ENCODE data around the gene CR1L. TPM values are rescaled to one million over a fixed set of nuclear protein-coding genes. Genes with fewer than 3 reads are reported as not detected.

Gene CR1L
- total and polyA plus RNA-seq, 2 experiments from 2014 or later, result 5.8 to 21.4 TPM

DNA sequence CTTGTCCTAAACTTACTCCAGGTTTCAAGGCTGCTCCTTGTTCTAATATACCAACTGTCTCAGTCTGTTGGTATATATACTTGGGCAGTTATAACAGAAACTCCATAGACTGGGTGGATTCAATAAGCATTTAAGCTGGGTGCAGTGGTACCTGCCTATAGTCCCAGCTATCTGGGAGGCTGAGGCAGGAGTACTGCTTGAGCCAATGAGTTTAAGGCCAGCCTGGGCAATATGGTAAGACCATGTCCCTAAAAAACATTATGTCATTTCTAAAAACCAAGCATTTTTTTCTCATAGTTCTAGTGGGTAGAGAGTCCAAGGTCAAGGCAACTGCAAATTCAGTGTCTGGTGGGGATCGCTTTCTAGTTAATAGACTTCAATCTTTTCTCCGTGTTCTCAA lies 17.4 kb upstream of the CR1L start:
- H3K4me1 Mint-ChIP-seq, result peaks cover 22% of the 10 kb centered on the region
- no peaks in the 10 kb centered on the region for H3K27me3 ChIP-seq (ENCODE audit: insufficient read depth)
- no peak overlapping the region for H3K4me3 Mint-ChIP-seq
- H3K4me2 ChIP-seq, result no peak overlapping the region
- no peaks in the 10 kb centered on the region for H3F3A ChIP-seq (replicated peaks; ENCODE audit: low read depth)
- TF ChIP-seq, protein P1, sequence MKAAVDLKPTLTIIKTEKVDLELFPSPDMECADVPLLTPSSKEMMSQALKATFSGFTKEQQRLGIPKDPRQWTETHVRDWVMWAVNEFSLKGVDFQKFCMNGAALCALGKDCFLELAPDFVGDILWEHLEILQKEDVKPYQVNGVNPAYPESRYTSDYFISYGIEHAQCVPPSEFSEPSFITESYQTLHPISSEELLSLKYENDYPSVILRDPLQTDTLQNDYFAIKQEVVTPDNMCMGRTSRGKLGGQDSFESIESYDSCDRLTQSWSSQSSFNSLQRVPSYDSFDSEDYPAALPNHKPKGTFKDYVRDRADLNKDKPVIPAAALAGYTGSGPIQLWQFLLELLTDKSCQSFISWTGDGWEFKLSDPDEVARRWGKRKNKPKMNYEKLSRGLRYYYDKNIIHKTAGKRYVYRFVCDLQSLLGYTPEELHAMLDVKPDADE (IDR thresholded peaks at IDR 0.05), result no peak
- TF ChIP-seq, protein P2, sequence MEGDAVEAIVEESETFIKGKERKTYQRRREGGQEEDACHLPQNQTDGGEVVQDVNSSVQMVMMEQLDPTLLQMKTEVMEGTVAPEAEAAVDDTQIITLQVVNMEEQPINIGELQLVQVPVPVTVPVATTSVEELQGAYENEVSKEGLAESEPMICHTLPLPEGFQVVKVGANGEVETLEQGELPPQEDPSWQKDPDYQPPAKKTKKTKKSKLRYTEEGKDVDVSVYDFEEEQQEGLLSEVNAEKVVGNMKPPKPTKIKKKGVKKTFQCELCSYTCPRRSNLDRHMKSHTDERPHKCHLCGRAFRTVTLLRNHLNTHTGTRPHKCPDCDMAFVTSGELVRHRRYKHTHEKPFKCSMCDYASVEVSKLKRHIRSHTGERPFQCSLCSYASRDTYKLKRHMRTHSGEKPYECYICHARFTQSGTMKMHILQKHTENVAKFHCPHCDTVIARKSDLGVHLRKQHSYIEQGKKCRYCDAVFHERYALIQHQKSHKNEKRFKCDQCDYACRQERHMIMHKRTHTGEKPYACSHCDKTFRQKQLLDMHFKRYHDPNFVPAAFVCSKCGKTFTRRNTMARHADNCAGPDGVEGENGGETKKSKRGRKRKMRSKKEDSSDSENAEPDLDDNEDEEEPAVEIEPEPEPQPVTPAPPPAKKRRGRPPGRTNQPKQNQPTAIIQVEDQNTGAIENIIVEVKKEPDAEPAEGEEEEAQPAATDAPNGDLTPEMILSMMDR (conservative IDR thresholded peaks at IDR 0.05; ENCODE audit: low read depth in 2 of 2), result no peak
- TF ChIP-seq CREB1 (CRISPR knock-in tag; IDR thresholded peaks at IDR 0.05; ENCODE audit: low read depth), result no peak
- no peak for TF ChIP-seq EZH2 (IDR thresholded peaks at IDR 0.05; ENCODE audit: low read depth, unreplicated experiment)
- no peak for TF ChIP-seq JUNB (IDR thresholded peaks at IDR 0.05; ENCODE audit: unreplicated experiment)
- H3K79me2 ChIP-seq (replicated peaks; ENCODE audit: insufficient read depth), result no peaks in the 10 kb centered on the region
- H3K36me3 Mint-ChIP-seq (ENCODE audit: low read depth), result peaks cover 14% of the 10 kb centered on the region; the same call in 2 of the 3 replicates
- H3K27ac ChIP-seq (ENCODE audit: low read depth), result no peak overlapping the region
- ATAC-seq, result no peak
- no peak overlapping the region for H3K27ac Mint-ChIP-seq
- H3K9me3 Mint-ChIP-seq, result peaks cover 15% of the 10 kb centered on the region; the same call in 2 of the 3 replicates
- no peaks in the 10 kb centered on the region for H4K20me1 ChIP-seq (replicated peaks; ENCODE audit: insufficient read depth)
- H3K27me3 Mint-ChIP-seq (ENCODE audit: insufficient read depth, low read depth, poor library complexity), result peaks cover 3% of the 10 kb centered on the region
- no peak overlapping the region for H3K4me3 ChIP-seq
- no peaks in the 10 kb centered on the region for H3K9me2 ChIP-seq (ENCODE audit: insufficient read depth)
- peaks cover 26% of the 10 kb centered on the region for H3K4me1 ChIP-seq (ENCODE audit: insufficient read depth)
- no peak overlapping the region for H2AFZ ChIP-seq
- no peak for DNase-seq (ENCODE audit: low spot score)
- H3K36me3 ChIP-seq (ENCODE audit: insufficient read depth), result no peaks in the 10 kb centered on the region

DNA sequence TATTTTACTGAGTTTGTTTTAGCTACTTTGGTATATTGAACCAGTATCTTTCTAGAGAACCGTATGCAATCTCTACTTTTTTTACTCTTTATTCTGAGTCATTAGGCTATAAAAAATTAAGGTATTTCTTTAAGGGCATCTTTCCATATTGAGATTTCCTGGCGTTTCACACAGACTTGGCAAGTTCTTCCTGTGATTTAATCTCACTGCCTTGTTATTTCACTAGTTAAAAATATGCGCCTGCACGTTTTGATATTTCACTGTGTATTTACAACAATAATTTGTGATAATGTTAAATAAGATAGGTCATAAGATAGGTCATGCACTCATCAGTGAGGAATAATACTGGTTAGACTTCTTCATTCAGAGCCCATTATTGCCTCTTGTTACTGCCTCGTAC lies 16.2 kb upstream of the CR1L start:
- no peak overlapping the region for H2AFZ ChIP-seq
- no peaks in the 10 kb centered on the region for H3K27me3 ChIP-seq (ENCODE audit: insufficient read depth)
- Mint-ChIP-seq H3K9me3 (peaks cover 15% of the 10 kb centered on the region; the same call in 2 of the 3 replicates), H3K4me3 (no peak overlapping the region), H3K27ac (no peak overlapping the region), H3K36me3 (ENCODE audit: low read depth) (peaks cover 14% of the 10 kb centered on the region; the same call in 2 of the 3 replicates), H3K27me3 (ENCODE audit: insufficient read depth, low read depth, poor library complexity) (peaks cover 3% of the 10 kb centered on the region), H3K4me1 (peaks cover 32% of the 10 kb centered on the region)
- H3K9me2 ChIP-seq (ENCODE audit: insufficient read depth), result no peaks in the 10 kb centered on the region
- ATAC-seq (no peak), DNase-seq (ENCODE audit: low spot score) (no peak)
- H4K20me1 ChIP-seq (replicated peaks; ENCODE audit: insufficient read depth), result no peaks in the 10 kb centered on the region
- H3K4me1 ChIP-seq (ENCODE audit: insufficient read depth), result peaks cover 37% of the 10 kb centered on the region
- no peak overlapping the region for H3K27ac ChIP-seq (ENCODE audit: low read depth)
- no peaks in the 10 kb centered on the region for H3F3A ChIP-seq (replicated peaks; ENCODE audit: low read depth)
- H3K79me2 ChIP-seq (replicated peaks; ENCODE audit: insufficient read depth), result no peaks in the 10 kb centered on the region
- H3K4me3 ChIP-seq, result no peak overlapping the region
- no peak overlapping the region for H3K4me2 ChIP-seq
- no peaks in the 10 kb centered on the region for H3K36me3 ChIP-seq (ENCODE audit: insufficient read depth)
- TF ChIP-seq, protein P3, sequence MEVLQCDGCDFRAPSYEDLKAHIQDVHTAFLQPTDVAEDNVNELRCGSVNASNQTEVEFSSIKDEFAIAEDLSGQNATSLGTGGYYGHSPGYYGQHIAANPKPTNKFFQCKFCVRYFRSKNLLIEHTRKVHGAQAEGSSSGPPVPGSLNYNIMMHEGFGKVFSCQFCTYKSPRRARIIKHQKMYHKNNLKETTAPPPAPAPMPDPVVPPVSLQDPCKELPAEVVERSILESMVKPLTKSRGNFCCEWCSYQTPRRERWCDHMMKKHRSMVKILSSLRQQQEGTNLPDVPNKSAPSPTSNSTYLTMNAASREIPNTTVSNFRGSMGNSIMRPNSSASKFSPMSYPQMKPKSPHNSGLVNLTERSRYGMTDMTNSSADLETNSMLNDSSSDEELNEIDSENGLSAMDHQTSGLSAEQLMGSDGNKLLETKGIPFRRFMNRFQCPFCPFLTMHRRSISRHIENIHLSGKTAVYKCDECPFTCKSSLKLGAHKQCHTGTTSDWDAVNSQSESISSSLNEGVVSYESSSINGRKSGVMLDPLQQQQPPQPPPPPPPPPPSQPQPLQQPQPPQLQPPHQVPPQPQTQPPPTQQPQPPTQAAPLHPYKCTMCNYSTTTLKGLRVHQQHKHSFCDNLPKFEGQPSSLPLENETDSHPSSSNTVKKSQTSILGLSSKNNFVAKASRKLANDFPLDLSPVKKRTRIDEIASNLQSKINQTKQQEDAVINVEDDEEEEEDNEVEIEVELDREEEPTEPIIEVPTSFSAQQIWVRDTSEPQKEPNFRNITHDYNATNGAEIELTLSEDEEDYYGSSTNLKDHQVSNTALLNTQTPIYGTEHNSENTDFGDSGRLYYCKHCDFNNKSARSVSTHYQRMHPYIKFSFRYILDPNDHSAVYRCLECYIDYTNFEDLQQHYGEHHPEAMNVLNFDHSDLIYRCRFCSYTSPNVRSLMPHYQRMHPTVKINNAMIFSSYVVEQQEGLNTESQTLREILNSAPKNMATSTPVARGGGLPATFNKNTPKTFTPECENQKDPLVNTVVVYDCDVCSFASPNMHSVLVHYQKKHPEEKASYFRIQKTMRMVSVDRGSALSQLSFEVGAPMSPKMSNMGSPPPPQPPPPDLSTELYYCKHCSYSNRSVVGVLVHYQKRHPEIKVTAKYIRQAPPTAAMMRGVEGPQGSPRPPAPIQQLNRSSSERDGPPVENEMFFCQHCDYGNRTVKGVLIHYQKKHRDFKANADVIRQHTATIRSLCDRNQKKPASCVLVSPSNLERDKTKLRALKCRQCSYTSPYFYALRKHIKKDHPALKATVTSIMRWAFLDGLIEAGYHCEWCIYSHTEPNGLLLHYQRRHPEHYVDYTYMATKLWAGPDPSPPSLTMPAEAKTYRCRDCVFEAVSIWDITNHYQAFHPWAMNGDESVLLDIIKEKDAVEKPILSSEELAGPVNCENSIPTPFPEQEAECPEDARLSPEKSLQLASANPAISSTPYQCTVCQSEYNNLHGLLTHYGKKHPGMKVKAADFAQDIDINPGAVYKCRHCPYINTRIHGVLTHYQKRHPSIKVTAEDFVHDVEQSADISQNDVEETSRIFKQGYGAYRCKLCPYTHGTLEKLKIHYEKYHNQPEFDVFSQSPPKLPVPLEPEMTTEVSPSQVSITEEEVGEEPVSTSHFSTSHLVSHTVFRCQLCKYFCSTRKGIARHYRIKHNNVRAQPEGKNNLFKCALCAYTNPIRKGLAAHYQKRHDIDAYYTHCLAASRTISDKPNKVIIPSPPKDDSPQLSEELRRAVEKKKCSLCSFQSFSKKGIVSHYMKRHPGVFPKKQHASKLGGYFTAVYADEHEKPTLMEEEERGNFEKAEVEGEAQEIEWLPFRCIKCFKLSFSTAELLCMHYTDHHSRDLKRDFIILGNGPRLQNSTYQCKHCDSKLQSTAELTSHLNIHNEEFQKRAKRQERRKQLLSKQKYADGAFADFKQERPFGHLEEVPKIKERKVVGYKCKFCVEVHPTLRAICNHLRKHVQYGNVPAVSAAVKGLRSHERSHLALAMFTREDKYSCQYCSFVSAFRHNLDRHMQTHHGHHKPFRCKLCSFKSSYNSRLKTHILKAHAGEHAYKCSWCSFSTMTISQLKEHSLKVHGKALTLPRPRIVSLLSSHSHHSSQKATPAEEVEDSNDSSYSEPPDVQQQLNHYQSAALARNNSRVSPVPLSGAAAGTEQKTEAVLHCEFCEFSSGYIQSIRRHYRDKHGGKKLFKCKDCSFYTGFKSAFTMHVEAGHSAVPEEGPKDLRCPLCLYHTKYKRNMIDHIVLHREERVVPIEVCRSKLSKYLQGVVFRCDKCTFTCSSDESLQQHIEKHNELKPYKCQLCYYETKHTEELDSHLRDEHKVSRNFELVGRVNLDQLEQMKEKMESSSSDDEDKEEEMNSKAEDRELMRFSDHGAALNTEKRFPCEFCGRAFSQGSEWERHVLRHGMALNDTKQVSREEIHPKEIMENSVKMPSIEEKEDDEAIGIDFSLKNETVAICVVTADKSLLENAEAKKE (CRISPR knock-in tag; IDR thresholded peaks at IDR 0.05), result no peak
- TF ChIP-seq, protein P4, sequence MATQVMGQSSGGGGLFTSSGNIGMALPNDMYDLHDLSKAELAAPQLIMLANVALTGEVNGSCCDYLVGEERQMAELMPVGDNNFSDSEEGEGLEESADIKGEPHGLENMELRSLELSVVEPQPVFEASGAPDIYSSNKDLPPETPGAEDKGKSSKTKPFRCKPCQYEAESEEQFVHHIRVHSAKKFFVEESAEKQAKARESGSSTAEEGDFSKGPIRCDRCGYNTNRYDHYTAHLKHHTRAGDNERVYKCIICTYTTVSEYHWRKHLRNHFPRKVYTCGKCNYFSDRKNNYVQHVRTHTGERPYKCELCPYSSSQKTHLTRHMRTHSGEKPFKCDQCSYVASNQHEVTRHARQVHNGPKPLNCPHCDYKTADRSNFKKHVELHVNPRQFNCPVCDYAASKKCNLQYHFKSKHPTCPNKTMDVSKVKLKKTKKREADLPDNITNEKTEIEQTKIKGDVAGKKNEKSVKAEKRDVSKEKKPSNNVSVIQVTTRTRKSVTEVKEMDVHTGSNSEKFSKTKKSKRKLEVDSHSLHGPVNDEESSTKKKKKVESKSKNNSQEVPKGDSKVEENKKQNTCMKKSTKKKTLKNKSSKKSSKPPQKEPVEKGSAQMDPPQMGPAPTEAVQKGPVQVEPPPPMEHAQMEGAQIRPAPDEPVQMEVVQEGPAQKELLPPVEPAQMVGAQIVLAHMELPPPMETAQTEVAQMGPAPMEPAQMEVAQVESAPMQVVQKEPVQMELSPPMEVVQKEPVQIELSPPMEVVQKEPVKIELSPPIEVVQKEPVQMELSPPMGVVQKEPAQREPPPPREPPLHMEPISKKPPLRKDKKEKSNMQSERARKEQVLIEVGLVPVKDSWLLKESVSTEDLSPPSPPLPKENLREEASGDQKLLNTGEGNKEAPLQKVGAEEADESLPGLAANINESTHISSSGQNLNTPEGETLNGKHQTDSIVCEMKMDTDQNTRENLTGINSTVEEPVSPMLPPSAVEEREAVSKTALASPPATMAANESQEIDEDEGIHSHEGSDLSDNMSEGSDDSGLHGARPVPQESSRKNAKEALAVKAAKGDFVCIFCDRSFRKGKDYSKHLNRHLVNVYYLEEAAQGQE (IDR thresholded peaks at IDR 0.05; ENCODE audit: unreplicated experiment), result no peak
- TF ChIP-seq EZH2phosphoT487 (IDR thresholded peaks at IDR 0.05; ENCODE audit: unreplicated experiment) (no peak), JUNB (IDR thresholded peaks at IDR 0.05; ENCODE audit: unreplicated experiment) (no peak), STAT1 (IDR thresholded peaks at IDR 0.05; ENCODE audit: unreplicated experiment) (no peak), CREB1 (CRISPR knock-in tag; IDR thresholded peaks at IDR 0.05; ENCODE audit: low read depth) (no peak)
